Karpas-422 (cell line): Measurements from ENCODE around the gene PIK3R1. TPM values are rescaled to one million over a fixed set of nuclear protein-coding genes. Genes with fewer than 3 reads are reported as not detected.

Experiments
- DNase-seq: peaks from one replicate; pipeline ENCODE4 v3.0.0-alpha.2; 2015
- H2AFZ ChIP-seq: fragments of 200-600 bp; sonication (generic); 2 replicates; pipeline ENCODE4 v1.6.1; 2014; ENCODE audit warnings: antibody characterized with exemption, low read length, mixed read lengths
- H3K27ac ChIP-seq: fragments of 200-600 bp; sonication (generic); 2 replicates; pipeline ENCODE4 v1.5.1; 2014; ENCODE audit warnings: mild to moderate bottlenecking, low read length, moderate library complexity
- H3K27me3 ChIP-seq: fragments of 200-600 bp; sonication (generic); 2 replicates; pipeline ENCODE4 v1.6.1; 2014; ENCODE audit warnings: low read length, mixed read lengths
- H3K36me3 ChIP-seq: fragments of 200-600 bp; sonication (generic); 2 replicates; pipeline ENCODE4 v1.6.1; 2014; ENCODE audit warnings: low read length, mixed read lengths; ENCODE audit not compliant: insufficient read depth
- H3K4me1 ChIP-seq: fragments of 200-600 bp; sonication (generic); 2 replicates; pipeline ENCODE4 v1.6.1; 2014; ENCODE audit warnings: mild to moderate bottlenecking, low read length, mixed read lengths
- H3K4me2 ChIP-seq: fragments of 200-600 bp; sonication (generic); 2 replicates; pipeline ENCODE4 v1.6.1; 2014; ENCODE audit warnings: low read length, low read depth, mild to moderate bottlenecking; ENCODE audit not compliant: poor library complexity, severe bottlenecking
- H3K4me3 ChIP-seq: fragments of 200-600 bp; sonication (generic); 2 replicates; pipeline ENCODE4 v1.5.1; 2014; ENCODE audit warnings: mild to moderate bottlenecking, antibody characterized with exemption, low read length, mixed read lengths
- H3K79me2 ChIP-seq: fragments of 200-600 bp; sonication (generic); 2 replicates; pipeline ENCODE4 v1.6.1; 2014; ENCODE audit warnings: mild to moderate bottlenecking, low read length, mixed read lengths
- H3K9ac ChIP-seq: fragments of 200-600 bp; sonication (generic); 2 replicates; pipeline ENCODE4 v1.6.0; 2014; ENCODE audit warnings: low read length
- H3K9me2 ChIP-seq: fragments of 200-600 bp; sonication (generic), shearing (Covaris generic); replicated peaks from 2 replicates; pipeline ENCODE4 v1.6.0; 2014; ENCODE audit warnings: mild to moderate bottlenecking, low read length, moderate library complexity; ENCODE audit not compliant: insufficient read depth
- H3K9me3 ChIP-seq: fragments of 300-700, 200-600 bp; sonication (generic); 2 replicates; pipeline ENCODE4 v1.6.1; 2014; ENCODE audit warnings: low read length, mixed read lengths
- H4K20me1 ChIP-seq: fragments of 200-600 bp; sonication (generic); 2 replicates; pipeline ENCODE4 v1.6.1; 2014; ENCODE audit warnings: mild to moderate bottlenecking, antibody characterized with exemption, low read length, low read depth; ENCODE audit not compliant: insufficient read depth
- total RNA-seq: library from RNA; depleted of rRNA; stranded (reverse); fragments of >200 nt; shearing (Covaris generic); gene quantifications from 2 replicates; pipeline ENCODE4 v1.2.3, GENCODE V29; 2014; ENCODE audit warnings: low replicate concordance

Gene PIK3R1
- total RNA-seq, 1 experiment from 2014 or later: 24.0 TPM

DNA sequence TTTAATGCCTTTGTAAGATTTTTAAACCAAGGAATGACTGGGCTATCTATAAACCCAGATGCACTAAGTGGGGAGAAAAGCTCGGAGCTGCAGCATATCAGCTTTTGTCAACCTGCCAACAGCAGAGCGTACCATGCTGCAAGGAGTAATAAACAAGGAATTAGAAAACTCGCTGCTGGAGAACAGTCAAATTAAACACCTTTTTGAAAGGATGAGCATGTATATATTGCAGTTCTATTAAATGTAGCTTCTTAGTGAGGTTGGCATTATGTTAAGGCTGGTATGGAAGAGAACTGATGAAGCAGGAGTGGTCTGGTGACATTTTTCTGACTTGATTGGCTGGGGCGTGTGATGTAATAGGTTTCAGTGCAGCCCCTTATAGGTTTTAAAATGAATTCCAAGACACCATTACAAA, 74.7 kb downstream of the PIK3R1 start:
- Histone ChIP-seq H3K27me3 (no peaks in the 10 kb centered on the region), H3K9me3 (no peaks in the 10 kb centered on the region), H3K4me2 (no peak overlapping the region), H3K9ac (no peak overlapping the region), H3K4me3 (no peak overlapping the region), H3K79me2 (peaks cover 13% of the 10 kb centered on the region; the same call in 1 of the 2 replicates), H3K9me2 (no peaks in the 10 kb centered on the region), H4K20me1 (no peaks in the 10 kb centered on the region), H3K4me1 (peaks cover 42% of the 10 kb centered on the region), H3K36me3 (peaks cover 14% of the 10 kb centered on the region; the same call in 1 of the 2 replicates), H3K27ac (no peak overlapping the region), H2AFZ (no peak overlapping the region)
- no peak for DNase-seq

DNA sequence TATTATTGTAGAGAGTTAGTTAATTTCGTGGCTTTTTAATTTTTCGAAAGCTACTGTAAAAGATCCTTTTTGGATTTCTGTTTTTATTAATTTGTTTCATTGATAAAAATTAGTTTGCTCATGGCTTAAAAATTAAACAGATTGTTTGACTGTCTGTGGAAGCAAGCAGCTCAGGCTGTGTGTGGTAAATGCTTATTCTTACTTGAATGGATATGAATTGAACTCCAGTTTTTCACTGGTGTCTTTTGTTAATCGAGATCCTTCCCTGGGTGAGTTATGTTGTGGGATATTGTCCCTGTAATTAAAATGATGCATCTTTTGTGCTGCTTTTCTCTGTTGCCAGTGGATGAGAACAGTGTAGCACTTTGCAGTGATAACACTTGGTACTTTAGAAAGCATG, 75.3 kb downstream of the PIK3R1 start:
- Histone ChIP-seq H3K9me3 (no peaks in the 10 kb centered on the region), H3K9me2 (no peaks in the 10 kb centered on the region), H3K4me3 (no peak overlapping the region), H3K79me2 (peaks cover 13% of the 10 kb centered on the region; the same call in 1 of the 2 replicates), H3K27me3 (no peaks in the 10 kb centered on the region), H3K4me2 (no peak overlapping the region), H3K27ac (no peak overlapping the region), H3K36me3 (peaks cover 19% of the 10 kb centered on the region; the same call in 1 of the 2 replicates), H4K20me1 (no peaks in the 10 kb centered on the region), H3K4me1 (peaks cover 37% of the 10 kb centered on the region), H2AFZ (no peak overlapping the region), H3K9ac (no peak overlapping the region)
- no peak for DNase-seq

DNA sequence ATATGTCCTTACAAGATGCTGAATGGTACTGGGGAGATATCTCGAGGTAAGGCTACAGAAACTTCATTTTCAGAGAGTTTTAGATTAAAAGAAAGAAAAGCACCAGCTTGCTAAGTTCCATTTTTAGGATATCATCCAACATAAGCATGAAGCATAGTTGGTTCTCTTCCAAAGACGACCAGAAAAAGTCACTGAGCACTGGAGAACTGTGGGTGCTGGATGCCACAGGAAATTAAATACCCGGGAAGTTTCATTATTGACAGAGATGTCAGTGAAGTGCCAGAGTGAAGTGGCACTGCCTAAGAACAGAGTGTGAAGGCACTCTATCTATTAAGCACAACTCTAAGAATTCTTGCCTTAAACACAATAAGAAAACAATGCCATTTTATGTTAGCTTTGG, 76.8 kb downstream of the PIK3R1 start:
- Histone ChIP-seq H4K20me1 (no peaks in the 10 kb centered on the region), H3K9me2 (no peaks in the 10 kb centered on the region), H3K4me2 (no peak overlapping the region), H3K9me3 (no peaks in the 10 kb centered on the region), H3K79me2 (peaks cover 13% of the 10 kb centered on the region; the same call in 1 of the 2 replicates), H3K9ac (no peak overlapping the region), H3K36me3 (peaks cover 33% of the 10 kb centered on the region), H2AFZ (no peak overlapping the region), H3K27me3 (no peaks in the 10 kb centered on the region), H3K4me1 (peaks cover 22% of the 10 kb centered on the region), H3K27ac (no peak overlapping the region), H3K4me3 (no peak overlapping the region)
- no peak for DNase-seq

DNA sequence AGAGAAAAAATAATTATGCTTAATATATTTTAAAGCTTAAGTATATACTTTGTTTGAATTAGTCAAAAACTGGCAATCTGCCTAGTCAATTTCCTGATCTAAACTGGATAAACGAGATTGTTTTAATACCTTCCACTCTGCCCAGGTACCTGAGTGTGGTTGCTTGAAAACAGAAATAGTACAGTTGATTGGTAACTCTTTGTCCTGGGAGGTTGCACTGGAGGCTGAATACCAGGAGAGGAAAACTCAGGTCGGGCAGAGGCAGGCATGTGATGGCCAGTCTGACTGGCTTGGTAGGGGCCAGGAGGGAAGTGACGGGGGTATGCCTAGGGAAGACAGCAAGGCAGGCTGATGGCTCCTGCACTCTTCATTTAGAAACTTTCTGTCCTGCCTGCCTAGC, 80.2 kb downstream of the PIK3R1 start:
- Histone ChIP-seq H3K9me2 (no peaks in the 10 kb centered on the region), H3K36me3 (peaks cover 45% of the 10 kb centered on the region), H3K27me3 (no peaks in the 10 kb centered on the region), H2AFZ (no peak overlapping the region), H3K9ac (no peak overlapping the region), H3K4me1 (no peaks in the 10 kb centered on the region), H3K9me3 (no peaks in the 10 kb centered on the region), H3K4me2 (no peak overlapping the region), H3K27ac (no peak overlapping the region), H4K20me1 (no peaks in the 10 kb centered on the region), H3K4me3 (no peak overlapping the region), H3K79me2 (no peaks in the 10 kb centered on the region)
- no peak for DNase-seq

DNA sequence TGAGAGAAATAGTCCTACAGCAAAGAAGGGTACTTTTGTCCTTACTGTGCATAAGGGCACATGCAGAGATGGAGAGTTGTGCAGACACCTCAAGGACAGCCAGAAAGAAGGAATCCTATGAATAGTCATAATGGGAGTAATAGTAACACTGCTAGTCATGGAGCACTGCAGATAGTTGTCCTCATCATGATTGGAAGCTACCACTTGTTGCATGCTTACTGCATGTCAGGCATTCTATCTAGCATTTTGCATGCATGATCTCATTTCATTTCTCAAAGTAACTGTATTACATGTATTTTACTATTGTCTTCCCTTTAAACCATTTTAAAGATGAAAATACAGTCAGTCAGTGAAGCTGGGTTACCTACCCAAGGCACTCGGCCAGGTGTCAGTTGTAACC, 81.3 kb downstream of the PIK3R1 start:
- H3K9me2 ChIP-seq: no peaks in the 10 kb centered on the region
- no peak overlapping the region for H3K9ac ChIP-seq
- no peak overlapping the region for H2AFZ ChIP-seq
- H3K9me3 ChIP-seq: no peaks in the 10 kb centered on the region
- H3K27ac ChIP-seq: no peak overlapping the region
- no peak overlapping the region for H3K4me2 ChIP-seq
- H4K20me1 ChIP-seq: no peaks in the 10 kb centered on the region
- peaks cover 45% of the 10 kb centered on the region for H3K36me3 ChIP-seq
- H3K79me2 ChIP-seq: no peaks in the 10 kb centered on the region
- DNase-seq: no peak
- no peaks in the 10 kb centered on the region for H3K4me1 ChIP-seq
- H3K27me3 ChIP-seq: no peaks in the 10 kb centered on the region
- H3K4me3 ChIP-seq: no peak overlapping the region

DNA sequence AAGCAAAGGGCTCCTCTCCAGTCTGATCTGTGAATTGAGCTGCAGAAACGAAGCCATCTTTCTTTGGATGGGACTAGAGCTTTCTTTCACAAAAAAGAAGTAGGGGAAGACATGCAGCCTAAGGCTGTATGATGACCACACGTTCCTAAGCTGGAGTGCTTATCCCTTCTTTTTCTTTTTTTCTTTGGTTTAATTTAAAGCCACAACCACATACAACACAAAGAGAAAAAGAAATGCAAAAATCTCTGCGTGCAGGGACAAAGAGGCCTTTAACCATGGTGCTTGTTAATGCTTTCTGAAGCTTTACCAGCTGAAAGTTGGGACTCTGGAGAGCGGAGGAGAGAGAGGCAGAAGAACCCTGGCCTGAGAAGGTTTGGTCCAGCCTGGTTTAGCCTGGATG, 82.1 kb downstream of the PIK3R1 start:
- no peak overlapping the region for H3K27ac ChIP-seq
- H3K27me3 ChIP-seq: no peaks in the 10 kb centered on the region
- DNase-seq: no peak
- H3K4me3 ChIP-seq: no peak overlapping the region
- H2AFZ ChIP-seq: no peak overlapping the region
- no peaks in the 10 kb centered on the region for H3K9me2 ChIP-seq
- H3K79me2 ChIP-seq: no peaks in the 10 kb centered on the region
- no peaks in the 10 kb centered on the region for H3K9me3 ChIP-seq
- no peaks in the 10 kb centered on the region for H3K4me1 ChIP-seq
- H3K9ac ChIP-seq: no peak overlapping the region
- H4K20me1 ChIP-seq: no peaks in the 10 kb centered on the region
- no peak overlapping the region for H3K4me2 ChIP-seq
- H3K36me3 ChIP-seq: peaks cover 45% of the 10 kb centered on the region

DNA sequence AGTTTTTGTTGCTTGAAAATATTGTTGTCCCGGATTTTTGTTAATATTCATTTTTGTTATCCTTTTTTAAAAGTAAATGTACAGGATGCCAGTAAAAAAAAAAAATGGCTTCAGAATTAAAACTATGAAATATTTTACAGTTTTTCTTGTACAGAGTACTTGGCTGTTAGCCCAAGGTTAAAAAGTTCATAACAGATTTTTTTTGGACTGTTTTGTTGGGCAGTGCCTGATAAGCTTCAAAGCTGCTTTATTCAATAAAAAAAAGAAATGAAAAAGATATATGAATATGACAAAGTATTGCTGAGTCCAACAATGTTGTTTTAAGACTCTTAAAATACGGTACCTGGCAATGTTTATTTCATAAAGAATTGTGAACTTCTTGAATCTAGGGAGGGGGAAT, 82.9 kb downstream of the PIK3R1 start:
- H3K4me1 ChIP-seq: no peaks in the 10 kb centered on the region
- H4K20me1 ChIP-seq: no peaks in the 10 kb centered on the region
- no peak overlapping the region for H3K9ac ChIP-seq
- H3K27me3 ChIP-seq: no peaks in the 10 kb centered on the region
- no peak overlapping the region for H3K4me3 ChIP-seq
- peaks cover 43% of the 10 kb centered on the region for H3K36me3 ChIP-seq
- H3K27ac ChIP-seq: no peak overlapping the region
- no peaks in the 10 kb centered on the region for H3K79me2 ChIP-seq
- DNase-seq: no peak
- H3K4me2 ChIP-seq: no peak overlapping the region
- H3K9me3 ChIP-seq: no peaks in the 10 kb centered on the region
- H2AFZ ChIP-seq: no peak overlapping the region
- H3K9me2 ChIP-seq: no peaks in the 10 kb centered on the region

DNA sequence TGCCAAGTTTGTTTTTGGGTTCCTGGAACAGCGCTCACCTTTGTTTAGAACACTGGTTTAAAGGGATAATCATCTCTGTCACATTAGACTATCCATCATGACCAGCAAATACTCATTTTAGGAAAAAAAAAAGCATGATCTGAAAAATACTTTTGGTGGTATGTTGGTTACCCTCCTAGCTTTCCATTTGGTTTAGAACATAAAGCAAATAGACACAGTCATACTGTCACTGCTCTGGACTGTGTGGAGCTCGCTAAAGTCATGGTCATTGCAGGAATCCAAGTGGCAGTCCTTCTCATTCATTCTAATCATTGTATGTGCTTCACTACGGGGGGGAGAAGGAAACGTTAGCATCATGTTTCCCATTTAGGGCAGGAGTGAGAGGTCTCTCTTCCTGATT, 83.5 kb downstream of the PIK3R1 start:
- H3K4me1 ChIP-seq: no peaks in the 10 kb centered on the region
- H3K27me3 ChIP-seq: no peaks in the 10 kb centered on the region
- H2AFZ ChIP-seq: no peak overlapping the region
- peaks cover 40% of the 10 kb centered on the region for H3K36me3 ChIP-seq
- no peak overlapping the region for H3K4me3 ChIP-seq
- H3K27ac ChIP-seq: no peak overlapping the region
- H3K9ac ChIP-seq: no peak overlapping the region
- H3K9me3 ChIP-seq: no peaks in the 10 kb centered on the region
- no peak for DNase-seq
- no peaks in the 10 kb centered on the region for H3K79me2 ChIP-seq
- H3K4me2 ChIP-seq: no peak overlapping the region
- no peaks in the 10 kb centered on the region for H4K20me1 ChIP-seq
- H3K9me2 ChIP-seq: no peaks in the 10 kb centered on the region

DNA sequence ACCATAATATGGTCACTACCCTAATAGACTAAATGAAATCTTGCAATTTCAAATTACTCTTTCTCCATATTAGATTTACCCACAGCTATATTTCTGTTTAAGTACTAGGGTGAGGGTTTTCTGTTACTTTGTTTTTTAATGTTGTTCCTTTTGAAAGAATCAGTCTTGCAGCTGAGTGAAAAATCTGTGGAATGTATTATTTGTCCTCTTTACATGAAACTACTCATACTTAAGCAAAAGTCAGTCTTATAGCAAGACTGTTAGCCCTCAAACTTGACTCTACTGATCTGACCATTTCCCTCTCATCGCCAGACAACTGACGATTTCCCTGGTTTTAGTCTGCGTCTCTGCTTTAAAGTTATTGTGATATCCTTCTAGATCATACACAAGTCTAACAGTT, 84.0 kb downstream of the PIK3R1 start:
- Histone ChIP-seq H3K27ac (no peak overlapping the region), H3K27me3 (no peaks in the 10 kb centered on the region), H3K4me2 (no peak overlapping the region), H3K36me3 (peaks cover 36% of the 10 kb centered on the region), H3K9ac (no peak overlapping the region), H3K9me3 (no peaks in the 10 kb centered on the region), H2AFZ (no peak overlapping the region), H3K4me3 (no peak overlapping the region), H3K4me1 (no peaks in the 10 kb centered on the region), H3K79me2 (no peaks in the 10 kb centered on the region), H4K20me1 (no peaks in the 10 kb centered on the region), H3K9me2 (no peaks in the 10 kb centered on the region)
- DNase-seq: no peak
